NCI-H345 (cell line): ENCODE data around the gene PRKG2.
A peak's percentile ranks its signal among the peaks of the same experiment; 100 is the strongest.

Experiments used
- DNase-seq: peaks from one replicate; lab custom pipeline; 2025; lab: John Stamatoyannopoulos, UW

The PRKG2 gene

DNA sequence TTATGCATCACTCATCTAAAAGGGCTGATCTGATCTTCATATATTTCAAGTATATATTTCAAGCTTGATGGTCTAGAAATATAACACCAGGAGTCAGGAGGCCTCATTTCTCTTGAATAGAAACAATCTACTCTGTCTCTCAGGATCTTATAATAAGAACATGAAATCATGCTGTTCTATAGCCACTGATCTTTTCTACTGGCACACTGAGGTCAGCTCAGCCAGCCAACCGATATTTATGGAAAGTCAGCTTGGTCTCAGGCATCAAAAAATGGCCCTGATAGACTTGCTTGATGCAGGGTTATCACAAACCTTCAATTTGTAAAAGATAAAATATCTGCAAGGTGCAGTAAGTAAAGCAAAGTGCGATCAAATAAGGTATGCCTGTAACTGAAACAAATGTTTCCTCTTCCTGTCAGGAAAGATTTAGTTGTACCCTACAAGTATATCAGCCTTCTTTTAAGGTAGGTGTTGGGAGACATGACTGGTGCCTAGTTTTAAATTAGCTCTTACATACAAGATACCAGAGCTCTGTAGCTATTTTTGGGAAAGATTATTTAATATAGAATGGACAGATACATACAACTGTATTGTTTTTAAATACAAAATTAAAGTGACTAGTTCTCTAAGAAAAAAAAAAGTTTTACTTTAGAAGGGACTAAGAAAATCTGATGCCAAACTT is 121.2 kb downstream of the PRKG2 start:
- DNase-seq: no peak

DNA sequence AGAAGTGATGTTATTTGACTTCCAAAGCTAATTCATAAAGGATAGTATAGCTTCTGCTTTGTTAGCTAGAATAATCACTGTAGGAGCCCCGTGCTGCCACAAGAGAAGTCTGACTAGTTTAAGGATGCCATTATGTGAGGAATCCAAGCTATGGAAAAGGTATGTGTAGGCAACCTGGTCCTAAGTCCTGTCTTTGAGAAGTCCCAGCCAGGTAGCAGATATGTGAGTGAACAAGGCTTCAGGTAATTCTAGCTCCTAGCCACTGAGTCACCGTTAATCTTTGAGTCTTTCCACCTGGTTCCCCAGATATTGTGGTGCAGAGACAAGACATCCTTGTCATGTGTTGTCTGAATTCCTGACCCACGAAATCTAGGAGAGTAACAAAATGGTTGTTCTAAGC is 129.0 kb downstream of the PRKG2 start:
- no peak for DNase-seq

DNA sequence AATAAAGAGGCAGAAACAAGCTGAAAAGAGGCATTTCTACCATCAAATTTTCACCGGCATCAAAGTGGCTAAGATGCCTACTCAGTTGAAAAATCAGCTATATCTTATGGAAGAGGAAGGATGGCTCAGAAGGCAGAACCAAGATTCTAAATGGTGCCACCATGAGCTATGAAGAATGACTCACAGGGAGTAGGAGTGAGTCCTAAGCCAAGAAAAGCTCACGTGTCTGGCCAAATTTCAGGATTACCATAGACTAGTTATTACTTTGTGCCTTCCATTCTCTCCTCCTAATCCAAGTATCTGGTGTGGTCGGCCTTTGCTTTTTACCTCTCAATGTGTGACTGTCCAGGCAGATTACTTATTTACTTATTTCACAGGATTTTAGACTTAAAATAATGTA is 129.7 kb downstream of the PRKG2 start:
- no peak for DNase-seq

DNA sequence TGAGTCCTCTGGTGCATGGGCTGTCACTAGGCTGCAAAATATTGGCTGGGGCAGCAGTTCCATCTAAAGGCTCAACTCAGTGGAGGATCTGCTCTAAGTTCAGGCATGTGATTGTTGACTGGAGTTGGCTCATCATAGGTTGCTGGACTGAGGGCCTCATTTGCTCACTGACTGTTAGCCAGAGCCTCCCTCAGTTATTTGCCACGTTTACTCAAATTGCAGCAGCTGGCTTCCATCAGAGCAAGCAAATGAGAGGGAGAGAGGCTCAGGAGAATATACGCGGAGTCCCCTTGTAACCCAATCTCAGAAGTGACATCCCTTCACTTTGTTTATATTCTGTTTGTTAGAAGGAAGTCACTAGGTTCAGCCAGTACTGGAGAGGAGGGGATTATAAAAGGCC is 130.4 kb downstream of the PRKG2 start:
- DNase-seq: no peak

DNA sequence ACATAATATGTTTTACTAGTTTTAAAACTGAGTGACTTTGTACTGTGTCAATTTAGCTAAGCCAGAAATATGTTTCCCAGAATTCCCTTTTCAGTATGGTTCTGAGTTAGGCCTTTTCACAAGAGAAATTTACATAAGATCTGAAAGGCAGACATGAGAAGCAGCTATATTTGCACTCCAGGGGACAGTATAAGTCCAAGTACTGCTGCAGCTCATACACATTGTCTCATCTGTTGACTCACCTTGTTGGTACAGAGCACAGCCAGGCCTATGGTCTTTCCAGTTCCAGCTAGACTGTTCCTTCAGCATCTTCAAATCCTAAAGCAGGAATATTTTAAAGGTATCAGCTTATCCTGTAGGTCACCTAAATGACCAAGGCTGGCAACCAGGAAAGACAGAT is 131.0 kb downstream of the PRKG2 start:
- DNase-seq: peak; percentile 19

DNA sequence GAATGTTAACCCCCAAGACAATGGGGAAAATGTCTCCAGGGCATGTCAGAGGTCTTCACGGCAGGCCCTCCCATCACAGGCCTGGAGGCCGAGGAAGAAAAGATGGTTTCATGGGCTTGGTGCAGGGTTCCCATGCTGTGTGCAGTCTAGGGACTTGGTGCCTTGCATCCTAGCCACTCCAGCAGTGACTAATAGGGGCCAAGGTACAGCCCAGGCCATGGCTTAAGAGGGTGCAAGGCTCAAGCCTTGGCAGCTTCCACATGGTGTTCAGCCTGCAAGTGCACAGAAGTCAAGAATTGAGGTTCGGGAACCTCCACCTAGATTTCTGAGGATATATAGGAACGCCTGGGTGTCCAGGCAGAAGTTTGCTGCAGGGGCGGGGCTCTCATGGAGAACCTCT is 133.9 kb downstream of the PRKG2 start:
- DNase-seq: no peak

- no peak for DNase-seq
These were observed 144.0 kb downstream of the PRKG2 start for GRCh38 chr4:81071013-81071412.

DNA sequence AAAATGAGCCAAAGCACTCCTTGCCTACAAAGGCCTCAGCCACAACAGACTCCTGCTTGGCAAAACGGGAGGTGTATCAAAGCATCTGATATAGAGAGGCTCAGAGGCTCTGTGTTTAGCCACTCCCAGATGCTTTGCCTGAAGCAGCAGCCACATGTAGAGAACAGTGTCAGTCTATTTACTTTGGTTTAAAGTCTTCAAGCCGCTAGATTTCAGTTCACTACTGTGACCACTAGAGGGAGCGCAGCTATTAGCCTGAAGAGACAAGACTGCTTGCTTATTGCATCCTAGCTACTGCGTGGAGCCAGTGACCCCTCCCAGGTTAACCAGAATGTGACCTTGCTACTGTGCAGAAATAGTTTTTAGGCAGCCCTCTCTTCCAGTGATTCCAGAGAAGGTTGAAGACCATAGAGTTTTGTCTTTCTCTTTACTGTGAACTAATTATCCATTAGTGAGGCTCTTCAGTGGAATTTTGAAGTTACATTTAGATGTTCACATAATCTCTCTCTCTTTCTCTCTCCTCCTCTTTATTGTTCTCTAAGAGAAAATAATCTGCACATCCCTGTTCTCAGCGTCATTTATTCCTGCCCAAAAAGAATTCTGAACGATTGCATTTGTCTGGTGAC is 145.2 kb downstream of the PRKG2 start:
- DNase-seq: peak; percentile 89

DNA sequence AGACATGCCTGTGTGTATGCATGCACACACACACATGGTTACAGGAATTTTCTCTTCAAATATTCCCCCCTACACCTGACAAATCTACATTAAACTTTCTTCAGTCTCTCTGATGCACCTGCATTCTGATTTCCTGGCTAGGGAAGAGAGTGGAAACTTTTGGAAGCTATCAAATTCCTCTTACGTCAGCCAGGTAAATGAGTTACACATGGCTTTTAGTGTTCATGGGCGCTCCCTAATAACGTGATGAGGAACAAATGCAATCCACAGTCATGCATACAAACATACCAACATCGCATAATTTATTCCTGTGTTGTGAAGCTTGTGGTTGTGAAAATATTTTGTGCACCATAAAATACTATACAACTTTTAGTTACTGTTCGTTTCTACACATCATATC is 149.6 kb downstream of the PRKG2 start:
- DNase-seq: no peak

DNA sequence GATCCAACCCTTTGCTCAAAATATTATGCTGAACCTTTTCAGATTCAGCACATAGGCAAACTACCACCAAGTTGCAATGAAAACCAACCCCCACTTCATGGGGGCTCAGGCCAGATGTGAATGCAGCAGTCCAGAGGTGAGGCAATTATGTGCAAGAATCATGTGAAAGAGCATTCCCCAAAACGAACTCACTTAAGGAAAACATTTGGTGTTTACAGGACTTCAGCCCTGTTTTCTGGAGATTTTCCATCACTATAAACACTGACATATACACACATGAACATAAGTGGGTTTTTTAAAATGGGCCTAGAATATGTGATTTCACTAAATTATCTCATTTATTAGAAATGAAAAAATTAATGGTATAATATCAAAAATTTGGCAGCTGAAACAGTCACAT is 153.0 kb downstream of the PRKG2 start:
- no peak for DNase-seq

DNA sequence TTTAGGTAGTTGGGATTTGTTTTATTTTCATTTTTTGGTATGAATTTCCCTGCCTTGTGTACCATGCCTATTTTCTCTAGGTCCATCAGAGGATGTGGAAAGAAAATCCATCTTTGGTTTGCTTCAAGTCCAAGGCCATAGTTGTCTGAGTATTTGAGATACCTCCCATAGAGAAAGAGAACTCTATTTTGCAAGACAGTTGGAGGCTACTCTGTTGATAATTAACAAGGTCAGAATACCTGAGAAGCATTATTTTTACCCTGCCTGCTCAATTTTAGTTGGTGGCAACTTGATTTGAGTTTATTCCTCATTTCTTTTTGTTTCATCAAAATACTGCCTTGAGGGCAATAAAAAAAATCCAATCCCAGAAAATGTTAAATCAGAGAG is 153.7 kb downstream of the PRKG2 start:
- no peak for DNase-seq

DNA sequence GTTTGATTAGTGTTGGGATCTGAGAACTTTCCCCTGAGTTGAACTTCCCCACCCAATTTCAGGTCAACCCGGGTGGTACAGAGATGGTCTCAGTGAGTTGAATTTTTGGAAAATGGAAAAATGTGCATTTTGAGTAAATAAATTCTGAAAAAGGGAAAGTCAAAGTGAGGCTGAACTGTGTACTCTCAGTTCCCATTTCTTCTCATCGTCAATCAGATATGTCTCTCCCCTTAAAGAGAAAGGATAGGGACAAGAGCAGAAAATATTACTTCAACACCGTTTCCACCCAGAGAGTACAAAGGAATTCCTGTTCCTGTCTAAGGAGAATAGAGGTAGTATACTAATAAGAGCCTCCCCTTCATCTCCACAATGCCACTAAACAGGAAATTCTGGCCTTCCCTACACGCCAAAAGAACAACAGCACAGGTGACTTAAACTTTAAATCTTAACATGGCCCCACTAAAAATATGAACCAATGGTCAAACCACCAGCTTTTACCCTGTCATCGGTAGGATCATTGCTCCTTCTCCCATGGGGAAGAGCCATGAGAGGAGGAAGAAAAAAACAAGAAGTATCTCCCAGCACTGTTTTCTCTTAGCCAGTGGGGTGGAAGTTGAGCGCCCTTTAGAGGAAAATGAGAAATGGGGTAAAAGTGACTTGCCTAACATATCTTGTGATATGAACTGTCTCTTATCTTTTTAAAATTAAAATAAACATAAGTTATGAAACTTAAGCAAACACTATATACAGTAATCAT is 154.3 kb downstream of the PRKG2 start:
- no peak for DNase-seq

DNA sequence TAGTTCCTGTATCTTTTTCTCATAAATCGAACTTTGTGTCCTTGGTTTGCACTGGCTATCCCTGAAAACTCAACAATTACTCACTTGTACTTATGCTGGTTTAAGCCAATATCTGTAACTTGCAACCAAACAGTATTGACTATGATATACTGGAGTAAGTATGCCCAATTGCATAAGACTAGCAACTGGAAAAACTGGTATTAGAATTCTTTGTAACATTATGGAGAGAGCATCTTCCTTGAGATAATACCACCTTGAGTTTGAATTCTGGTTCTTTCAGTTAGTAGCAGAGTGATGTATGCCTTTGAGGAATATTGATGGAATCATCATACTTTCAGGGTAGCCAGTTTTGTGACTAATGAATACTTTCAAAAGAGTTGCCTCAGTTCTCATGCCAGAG is 156.4 kb downstream of the PRKG2 start:
- DNase-seq: no peak

DNA sequence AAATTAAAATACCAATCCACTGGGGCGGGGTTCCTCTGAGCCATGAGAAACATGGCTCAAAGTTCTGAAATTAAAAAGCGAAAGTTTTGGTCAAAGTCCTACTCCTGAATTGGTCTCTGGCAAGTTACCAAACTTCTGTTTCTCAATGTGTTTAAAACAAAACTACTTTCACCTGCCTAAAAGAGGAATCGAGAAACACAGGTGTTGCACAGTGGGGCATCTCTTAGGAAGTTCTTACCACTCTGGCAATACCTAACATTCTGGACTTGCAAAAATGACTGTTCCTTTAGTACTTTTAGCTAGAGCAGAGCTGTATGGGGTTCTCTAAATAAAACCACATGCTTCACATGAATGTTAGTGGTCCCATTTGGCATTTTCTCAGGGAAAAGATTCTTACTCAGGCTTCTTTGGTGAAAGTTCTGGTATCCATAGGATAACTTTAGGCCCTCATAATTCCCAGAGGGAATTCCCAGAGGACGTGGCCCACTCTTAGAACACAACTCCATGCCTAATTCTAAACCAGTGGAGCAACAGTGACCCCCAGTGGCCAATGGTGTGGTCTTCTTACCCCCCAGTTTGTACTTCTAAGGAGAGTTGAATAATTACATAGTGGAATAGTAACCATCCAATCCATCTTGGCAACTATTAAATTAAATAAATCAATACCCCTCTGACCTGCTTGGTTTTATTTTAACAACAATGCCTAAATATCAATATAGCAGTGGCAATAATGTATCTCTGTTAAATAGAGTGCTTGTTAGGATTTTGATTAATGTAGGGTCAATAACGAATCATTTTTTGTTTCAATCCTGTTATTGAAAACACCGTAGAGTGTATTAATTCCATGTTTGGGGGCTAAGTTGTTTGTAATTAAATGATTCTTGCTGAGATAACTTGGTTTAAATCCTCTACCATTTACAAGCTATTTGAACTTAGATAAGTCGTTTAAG is 162.6 kb downstream of the PRKG2 start:
- DNase-seq: peak; percentile 47

DNA sequence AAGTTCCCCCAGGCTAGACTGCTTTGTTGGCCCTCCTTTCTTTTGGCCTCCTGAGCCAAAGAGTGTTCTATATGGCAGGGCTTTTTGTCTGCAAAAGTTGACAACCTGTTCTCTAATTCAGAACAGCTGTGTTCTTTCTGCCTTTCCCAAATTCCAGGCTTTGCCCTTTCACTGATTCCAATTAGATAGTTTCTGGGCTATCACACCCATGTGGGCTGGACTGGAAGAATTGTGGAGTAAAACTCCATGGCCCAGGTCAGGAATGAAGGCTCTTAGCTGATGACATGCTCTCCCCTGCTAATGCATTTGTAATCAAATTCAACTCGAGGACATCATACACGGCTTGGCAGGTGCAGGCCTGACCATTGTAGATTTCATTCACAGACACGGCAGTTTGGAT is 165.1 kb downstream of the PRKG2 start:
- no peak for DNase-seq

DNA sequence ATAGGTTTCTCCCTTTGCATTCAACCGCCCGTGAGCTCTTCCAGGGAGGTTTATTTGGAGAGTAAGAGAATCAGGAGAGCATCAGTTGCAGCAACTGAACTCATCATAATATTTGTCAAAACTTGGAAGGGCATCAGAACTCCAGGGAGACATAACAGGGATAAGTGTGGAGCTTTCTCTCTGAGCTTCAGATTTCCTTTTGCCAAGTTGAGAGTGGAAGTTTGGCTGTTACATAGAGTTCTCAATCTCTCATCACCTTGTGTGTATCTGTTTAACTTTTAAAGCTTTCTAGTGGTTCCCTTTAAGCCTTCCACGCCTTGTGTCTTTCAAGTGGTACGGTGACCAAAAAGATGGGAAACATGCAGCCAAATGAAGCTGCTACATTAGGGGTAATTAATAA is 165.7 kb downstream of the PRKG2 start:
- DNase-seq: no peak

DNA sequence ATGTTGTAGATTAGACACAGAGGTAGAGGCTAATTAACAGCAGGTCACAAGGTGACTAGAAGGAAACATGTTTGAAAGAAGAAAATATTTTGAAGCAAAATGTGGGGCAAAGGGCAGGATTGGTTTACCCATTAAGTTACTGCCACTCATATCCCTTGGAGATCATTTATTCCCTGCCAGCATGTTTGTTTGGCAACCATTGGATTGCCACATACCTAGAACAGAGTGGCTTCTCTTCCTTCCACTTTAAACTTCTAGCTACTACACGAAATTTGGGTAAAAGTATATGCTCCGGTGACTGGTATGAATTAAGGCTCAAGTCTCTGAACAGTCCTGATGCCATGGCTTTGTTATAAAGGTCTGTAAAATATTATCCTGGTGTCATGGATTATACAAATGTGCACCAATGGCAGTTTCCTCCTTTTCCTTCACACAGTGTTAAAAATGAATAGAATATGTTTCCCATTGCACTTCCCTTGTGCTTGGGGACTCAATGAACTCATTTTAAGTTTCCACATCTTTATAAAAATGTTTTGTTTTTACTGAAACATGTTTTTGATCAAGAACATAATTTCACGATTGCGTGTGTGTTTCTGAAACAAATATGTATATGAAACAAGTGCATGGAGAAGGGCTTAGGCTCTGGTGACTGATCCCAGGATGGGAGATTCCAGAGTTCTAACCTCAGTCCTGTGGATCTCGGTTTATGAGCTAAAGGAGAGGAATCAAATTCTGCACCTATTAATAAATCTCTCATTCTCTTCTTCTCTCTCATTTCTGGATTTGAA is 172.2 kb downstream of the PRKG2 start:
- no peak for DNase-seq

- peak; percentile 17 for DNase-seq
These were observed 174.9 kb downstream of the PRKG2 start for GRCh38 chr4:81040012-81040659.

DNA sequence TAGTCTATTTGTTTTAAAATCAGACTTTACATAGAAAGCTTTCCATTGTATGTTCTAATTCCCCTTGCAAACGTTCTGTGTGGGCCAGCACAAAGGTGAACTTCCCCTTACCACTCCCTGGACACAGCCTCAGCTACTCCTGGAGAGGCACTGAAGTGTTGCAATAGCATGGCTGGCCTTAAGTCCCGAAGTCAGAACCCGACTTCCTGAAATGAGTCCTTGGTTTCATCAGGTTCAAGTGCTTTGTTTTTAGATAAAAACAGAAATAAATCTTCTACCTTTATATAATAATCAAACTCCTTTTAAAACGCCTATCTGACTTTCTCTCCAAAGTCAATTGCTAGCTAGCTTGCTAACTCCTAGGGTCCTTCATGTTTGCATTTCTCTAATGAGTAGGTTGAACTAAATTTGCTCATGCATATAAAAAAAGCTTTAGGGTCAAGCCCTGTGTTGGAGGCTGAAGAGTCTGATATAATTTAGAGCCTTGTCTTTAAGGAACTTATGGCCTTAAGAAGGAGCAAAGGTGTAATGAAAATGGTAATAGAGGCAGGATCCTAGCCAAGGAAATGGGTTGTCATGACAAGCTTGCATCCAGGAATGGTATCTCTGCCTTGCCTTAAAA is 175.6 kb downstream of the PRKG2 start:
- no peak for DNase-seq

GRCh38 chr4:81038636-81039350 is 176.2 kb downstream of the PRKG2 start:
- no peak for DNase-seq
